ENCODE results near the gene S100PBP.

Gene S100PBP

GRCh38 chr1:32861904-32862695 lies 44.6 kb downstream of the S100PBP start:
- no peak for TF ChIP-seq ZFX (IDR thresholded peaks at IDR 0.05)
- TF ChIP-seq CTCF (conservative IDR thresholded peaks at IDR 0.05): no peak
- no peak overlapping the region for H3K27ac ChIP-seq

DNA sequence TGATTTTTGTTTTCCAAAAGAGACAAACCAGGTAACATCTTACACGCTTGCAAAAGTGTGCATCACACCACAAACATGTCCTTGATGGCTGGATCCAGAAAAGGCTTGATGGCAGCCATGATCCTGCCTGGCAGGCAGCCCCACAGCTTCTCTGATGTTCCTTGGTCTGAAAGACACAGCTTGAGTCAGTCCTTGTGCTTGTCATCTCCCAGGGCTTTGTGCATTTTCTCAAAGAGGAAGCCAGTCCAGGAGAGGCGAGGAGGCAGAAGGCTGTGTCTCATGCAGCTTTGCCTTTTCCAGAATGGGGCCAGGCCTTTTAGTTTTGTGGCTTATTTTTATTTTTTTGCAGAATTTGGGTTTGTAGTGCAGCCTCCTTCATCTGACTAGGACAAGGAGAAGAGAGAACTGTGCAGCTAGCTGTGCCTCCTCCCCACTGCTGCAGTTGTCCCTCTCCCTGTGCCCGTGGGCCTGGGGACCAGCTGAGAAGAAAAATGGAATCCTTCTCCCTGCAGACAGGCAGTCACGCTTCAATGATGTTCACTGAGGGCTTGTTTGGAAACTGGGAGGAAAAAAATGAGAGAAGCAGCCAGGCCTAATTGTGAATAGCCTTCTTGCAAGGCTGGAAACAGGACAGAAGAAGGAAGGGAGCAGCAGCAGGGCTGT lies 45.9 kb downstream of the S100PBP start:
- H3K27ac ChIP-seq: no peak overlapping the region
- no peak for TF ChIP-seq ZFX (IDR thresholded peaks at IDR 0.05)
- TF ChIP-seq CTCF (conservative IDR thresholded peaks at IDR 0.05): no peak

- H3K27ac ChIP-seq: no peak overlapping the region
- no peak for TF ChIP-seq CTCF (conservative IDR thresholded peaks at IDR 0.05)
- no peak for TF ChIP-seq ZFX (IDR thresholded peaks at IDR 0.05)
Observed at GRCh38 chr1:32863881-32864245, 46.4 kb downstream of the S100PBP start.

DNA sequence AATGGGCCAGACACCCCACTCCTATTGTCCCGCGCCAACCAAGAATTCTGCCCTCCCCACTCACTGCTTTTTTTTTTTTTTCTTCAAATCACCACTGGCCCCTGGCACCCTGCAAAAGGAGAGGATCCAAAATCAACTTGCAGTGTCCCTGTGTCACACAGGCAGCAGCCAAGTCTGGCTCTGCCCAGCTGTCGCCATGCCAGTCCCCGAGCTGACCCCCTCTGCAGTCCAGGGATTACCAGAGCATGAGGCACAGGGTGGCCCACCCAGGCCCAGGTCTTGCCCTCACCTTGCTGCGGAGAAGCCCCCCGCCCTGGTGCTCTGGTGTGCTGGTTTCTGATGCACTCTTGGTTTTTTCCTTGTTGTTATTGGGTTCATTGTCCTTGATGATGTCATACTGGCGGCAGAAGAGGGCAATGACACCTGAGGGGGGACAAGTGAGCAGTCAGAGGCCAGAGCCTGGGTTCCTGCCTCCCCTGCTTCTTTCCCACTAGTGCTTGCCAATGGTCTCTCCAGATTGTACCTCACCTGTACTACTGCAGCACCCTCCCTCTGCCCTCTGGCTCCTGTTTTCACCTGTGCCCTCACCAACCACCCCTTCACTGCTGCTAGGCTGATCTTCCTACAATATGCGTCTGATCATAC lies 47.0 kb downstream of the S100PBP start:
- TF ChIP-seq ZFX (IDR thresholded peaks at IDR 0.05) (no peak), CTCF (conservative IDR thresholded peaks at IDR 0.05) (no peak)
- H3K27ac ChIP-seq: no peak overlapping the region

DNA sequence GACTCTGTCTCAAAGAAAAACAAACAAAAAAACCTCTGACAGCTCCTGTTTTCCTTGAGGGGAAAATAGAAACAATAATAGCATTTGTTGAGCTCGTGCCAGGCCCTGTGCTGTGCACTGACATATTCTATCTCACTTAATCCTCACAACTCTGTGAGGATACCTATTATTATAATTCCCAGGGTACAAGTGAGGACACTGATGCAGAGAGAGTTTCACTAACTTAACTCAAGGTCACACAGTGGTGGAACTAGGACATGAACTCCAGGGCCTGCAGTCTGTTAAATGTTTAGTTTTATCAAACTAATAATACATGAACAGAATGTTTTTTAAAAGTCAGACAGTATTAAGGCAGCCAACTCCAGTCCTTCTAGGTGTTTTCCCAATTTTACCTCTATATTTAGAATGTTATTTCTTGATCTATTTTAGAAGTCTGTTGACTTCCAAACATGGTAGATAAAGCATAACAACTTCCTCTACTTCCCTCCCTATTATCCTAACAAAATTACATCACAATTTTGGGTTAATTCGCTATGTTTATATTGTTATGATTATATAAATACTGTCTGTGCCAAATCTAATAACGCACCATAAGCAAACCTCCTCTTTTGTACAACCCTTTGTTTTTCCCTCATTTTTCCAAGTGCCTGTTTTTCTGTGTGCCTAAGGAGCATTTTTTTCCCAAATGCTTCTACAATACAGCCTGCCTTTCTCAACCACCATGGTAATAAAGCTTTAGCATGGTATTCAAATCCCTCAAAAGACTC lies 48.4 kb downstream of the S100PBP start:
- TF ChIP-seq ZFX (IDR thresholded peaks at IDR 0.05) (no peak), CTCF (conservative IDR thresholded peaks at IDR 0.05) (no peak)
- no peak overlapping the region for H3K27ac ChIP-seq

DNA sequence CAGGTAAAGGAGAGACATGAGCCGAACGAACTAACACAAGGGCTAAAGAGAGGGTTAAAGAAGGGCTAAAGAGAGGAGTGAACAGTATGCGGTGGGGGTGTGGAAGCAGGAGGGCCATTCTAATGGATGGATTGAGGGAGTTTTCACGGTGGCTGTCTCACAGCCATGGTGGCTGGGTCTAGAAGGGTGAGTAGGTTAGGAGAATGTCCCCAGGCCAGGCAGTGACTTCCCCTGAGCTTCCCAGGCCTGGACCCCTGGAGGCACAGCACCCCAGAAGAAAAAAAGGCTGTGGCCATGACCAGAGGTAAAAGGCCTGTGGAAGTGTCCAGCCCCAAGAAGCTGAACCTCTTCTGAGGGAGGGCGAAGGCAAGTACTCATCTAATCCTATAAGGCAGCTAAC lies 49.7 kb downstream of the S100PBP start:
- TF ChIP-seq CTCF (conservative IDR thresholded peaks at IDR 0.05): no peak
- TF ChIP-seq ZFX (IDR thresholded peaks at IDR 0.05): no peak
- no peak overlapping the region for H3K27ac ChIP-seq
